NCI-H1930 (cell line): Measurements from ENCODE around the gene ABHD16A.
A peak's percentile ranks its signal among the peaks of the same experiment; 100 is the strongest.
"Not testable (repeated sequence)": the region's sequence is repeated elsewhere in the genome, so short reads cannot be mapped to it uniquely, and the experiment has no call there.

Experiments used
- DNase-seq, 2 experiments: peaks; one replicate each; lab custom pipeline; 2025; lab: John Stamatoyannopoulos, UW

ABHD16A gene

GRCh38 chr6:31713991-31714684 is 11.0 kb upstream of the ABHD16A start:
- no peak for DNase-seq

- no peak for DNase-seq
These were observed 10.3 kb upstream of the ABHD16A start for GRCh38 chr6:31713465-31713864.

DNA sequence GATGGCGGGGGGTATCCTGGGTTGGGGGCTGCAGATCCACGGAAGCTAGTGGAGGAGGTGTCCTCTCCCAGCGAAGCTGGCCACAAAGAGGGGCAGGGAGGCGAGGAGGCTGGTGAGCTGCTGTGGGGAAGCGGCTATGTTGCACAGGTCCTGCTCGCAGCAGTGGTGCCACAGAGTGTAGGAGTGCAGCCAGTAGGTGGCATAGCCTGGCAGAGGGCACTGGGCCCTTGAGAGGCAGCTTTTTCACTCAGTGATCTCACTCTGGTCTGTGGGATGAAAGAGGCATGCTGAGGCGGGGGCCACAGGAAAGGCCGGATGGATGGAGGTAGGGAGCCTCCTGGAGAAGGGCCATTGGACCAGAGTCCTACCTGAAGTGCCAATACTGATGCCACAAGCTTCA is 9.2 kb upstream of the ABHD16A start:
- DNase-seq, result no peak

GRCh38 chr6:31711233-31711632 is 8.1 kb upstream of the ABHD16A start:
- no peak for DNase-seq

GRCh38 chr6:31710523-31711219 is 7.5 kb upstream of the ABHD16A start:
- no peak for DNase-seq

GRCh38 chr6:31709157-31709556 is 6.0 kb upstream of the ABHD16A start:
- DNase-seq, result not testable (repeated sequence)

- no peak for DNase-seq
These were observed 5.1 kb upstream of the ABHD16A start for GRCh38 chr6:31708224-31708623.

DNA sequence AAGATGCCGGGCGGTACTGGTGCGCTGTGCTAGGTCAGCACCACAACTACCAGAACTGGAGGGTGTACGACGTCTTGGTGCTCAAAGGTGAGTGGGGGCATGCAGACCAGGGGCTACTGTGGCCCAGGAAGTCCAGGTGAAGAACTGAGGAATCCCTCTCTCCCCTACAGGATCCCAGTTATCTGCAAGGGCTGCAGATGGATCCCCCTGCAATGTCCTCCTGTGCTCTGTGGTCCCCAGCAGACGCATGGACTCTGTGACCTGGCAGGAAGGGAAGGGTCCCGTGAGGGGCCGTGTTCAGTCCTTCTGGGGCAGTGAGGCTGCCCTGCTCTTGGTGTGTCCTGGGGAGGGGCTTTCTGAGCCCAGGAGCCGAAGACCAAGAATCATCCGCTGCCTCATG is 4.6 kb upstream of the ABHD16A start:
- DNase-seq, result no peak

DNA sequence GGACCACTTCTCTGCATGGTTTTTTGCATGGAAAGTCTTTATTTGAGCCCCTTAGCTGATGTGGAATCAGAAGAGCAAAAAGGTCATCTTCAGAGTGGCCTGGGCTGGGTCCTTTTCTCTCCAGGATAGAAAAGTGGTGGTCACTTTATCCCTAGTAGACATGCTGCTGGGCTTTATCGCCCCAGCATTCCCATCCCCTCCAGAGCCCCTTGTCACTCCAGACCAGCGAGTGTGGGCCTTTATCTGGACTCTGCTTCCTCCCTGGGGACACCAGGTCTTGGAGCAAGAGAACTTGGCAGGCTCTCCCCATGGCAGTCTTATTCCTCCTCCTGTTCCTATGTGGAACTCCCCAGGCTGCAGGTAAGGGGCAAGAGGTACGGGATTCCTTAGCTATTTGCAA is 3.5 kb upstream of the ABHD16A start, which contains the start of gene LY6G6F:
LY6G6F (plus strand) TSS at position 268 of the 400 bp plus-strand sequence; CDS start at position 309, 41 bp downstream.
- no peak for DNase-seq

GRCh38 chr6:31705931-31706330 is 2.8 kb upstream of the ABHD16A start:
- DNase-seq, result no peak

GRCh38 chr6:31702405-31702818 is 712 bp downstream of the ABHD16A start:
- no peak for DNase-seq

GRCh38 chr6:31701666-31702404 is 1.3 kb downstream of the ABHD16A start:
- peak in 1 of 2 experiments; percentile 10 for DNase-seq

DNA sequence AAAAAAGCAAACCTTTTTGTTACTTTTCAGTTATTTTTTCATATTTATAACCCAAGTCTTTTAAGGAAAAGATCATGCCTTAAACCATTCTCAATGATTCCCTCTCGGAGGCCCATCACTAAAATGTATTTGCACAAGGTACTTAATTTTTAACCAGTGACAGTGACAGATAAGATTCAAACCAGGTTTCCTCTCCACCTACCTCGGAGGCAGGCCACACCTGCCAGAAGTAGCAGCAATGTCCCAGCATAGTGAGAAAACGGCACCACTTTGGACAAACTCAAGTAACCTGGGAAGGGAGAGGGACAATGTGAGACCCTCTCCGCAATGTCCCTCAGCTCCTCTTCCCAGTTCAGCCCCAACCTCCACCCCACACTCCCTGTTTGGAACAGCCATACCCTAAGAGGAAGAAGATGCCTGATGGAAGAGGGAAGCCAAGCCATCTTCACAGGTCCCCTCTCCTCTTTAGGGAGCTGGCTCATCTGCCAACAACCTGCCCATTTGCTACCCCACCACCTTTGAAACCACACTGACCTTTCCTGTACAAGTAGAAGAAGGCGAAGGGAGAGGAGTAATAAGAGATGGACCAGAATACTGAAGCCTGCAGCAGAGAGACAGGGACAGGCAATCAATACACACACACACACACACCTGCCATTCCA is 2.3 kb downstream of the ABHD16A start:
- DNase-seq, result no peak

GRCh38 chr6:31697555-31697954 is 5.6 kb downstream of the ABHD16A start:
- no peak for DNase-seq

DNA sequence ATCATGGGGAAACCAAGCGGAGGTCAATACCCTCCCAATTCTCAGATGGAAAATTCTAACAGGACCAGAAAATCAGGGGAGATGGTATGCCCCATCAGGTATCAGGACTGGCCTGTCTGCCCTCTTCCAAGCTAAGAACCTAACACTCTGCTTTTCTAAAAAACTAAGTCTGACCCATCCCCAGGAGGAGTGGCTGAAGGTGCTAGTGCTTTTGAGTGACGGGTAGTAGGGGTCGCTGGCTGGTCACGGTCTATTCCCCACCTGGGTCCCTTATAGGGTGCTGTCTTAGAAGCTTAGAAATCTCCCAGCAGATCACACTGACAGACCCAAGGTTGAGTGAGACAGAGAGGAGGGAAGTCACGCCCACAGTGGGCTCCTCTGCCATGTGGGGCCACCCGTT is 9.6 kb downstream of the ABHD16A start:
- DNase-seq, result no peak

- no peak for DNase-seq
These were observed 10.2 kb downstream of the ABHD16A start for GRCh38 chr6:31692886-31693285.

GRCh38 chr6:31692353-31692752 is 10.8 kb downstream of the ABHD16A start:
- no peak for DNase-seq

- no peak for DNase-seq
These were observed 11.5 kb downstream of the ABHD16A start for GRCh38 chr6:31691564-31692108.

DNA sequence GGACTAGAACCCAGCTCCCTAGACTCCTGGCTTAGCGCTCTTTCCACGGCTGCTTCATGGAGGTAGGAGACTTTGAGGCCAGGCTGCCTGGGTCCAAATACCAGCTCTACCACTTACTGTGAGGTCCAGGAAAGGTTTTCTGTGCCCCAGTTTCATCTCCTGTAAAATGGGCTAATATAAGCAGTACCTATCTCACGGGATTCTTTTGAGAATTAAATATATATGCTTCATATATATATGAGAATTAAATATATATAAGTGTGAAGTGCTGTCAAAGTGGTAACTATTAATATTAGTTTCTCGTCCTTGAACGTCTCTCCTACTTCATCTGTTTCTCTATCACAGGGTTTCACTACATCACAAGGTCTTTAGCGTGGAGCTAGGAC is 12.1 kb downstream of the ABHD16A start:
- no peak for DNase-seq

DNA sequence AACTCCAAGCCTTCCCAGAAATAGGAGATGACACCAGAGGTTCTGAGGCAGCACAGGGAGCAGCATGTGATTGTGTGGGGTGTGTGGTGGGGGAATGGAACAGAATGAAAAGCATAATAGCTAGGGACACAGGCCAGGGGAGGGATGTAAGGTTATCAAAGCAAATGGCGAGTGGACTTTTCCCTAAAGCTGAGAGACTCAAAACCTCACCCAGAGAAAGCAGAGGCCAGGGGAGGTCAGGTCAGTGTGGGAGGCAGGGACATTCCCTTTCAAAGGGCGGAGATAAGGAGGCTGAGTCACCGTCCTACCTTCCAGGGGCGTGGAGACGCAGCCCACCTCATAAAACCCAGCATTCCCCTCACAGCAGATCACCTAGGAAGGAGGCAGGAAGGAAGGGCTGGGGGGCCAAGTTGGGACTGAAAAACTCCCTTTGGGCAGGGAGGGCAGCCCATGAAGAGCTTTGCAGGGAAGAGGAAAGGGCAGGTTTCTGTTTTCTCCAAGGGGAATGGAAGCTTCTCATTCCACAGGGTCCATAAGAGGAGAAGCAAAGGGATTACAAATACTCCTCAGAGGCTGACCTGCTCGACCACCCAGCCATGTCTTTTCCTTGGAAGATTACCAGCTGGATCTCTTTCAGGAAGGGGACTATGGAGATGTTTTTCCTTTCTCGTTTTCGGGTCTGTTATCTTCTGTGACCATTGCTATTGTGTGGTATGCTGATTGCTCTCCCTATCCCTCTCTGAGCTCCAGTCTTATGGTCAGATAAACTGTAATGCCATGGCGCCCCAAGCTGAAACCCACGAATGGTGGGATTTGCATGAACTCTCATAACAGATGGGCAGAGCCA is 12.7 kb downstream of the ABHD16A start:
- no peak for DNase-seq
